ENCODE data around the gene SPRN.
A peak's percentile ranks its signal among the peaks of the same experiment; 100 is the strongest.
"Not testable (repeated sequence)": the region's sequence is repeated elsewhere in the genome, so short reads cannot be mapped to it uniquely, and the experiment has no call there.

Gene SPRN

GRCh38 chr10:133388236-133388972 is 36.0 kb downstream of the SPRN start:
- TF ChIP-seq EZH2phosphoT487 (conservative IDR thresholded peaks at IDR 0.05; ENCODE audit: low read length), result no peak
- TF ChIP-seq CTCF (IDR thresholded peaks at IDR 0.05; ENCODE audit: insufficient read depth, low read length, poor library complexity, severe bottlenecking), result no peak
- H3K79me2 ChIP-seq (ENCODE audit: insufficient read depth, low read length), result no peaks in the 10 kb centered on the region
- peak overlapping the region; percentile 44 for H2AFZ ChIP-seq (ENCODE audit: low read depth, low read length, severe bottlenecking)
- no peaks in the 10 kb centered on the region for H3K36me3 ChIP-seq (ENCODE audit: low read length)
- no peaks in the 10 kb centered on the region for H3K9me3 ChIP-seq (ENCODE audit: insufficient read depth, low read length)
- H3K9me2 ChIP-seq (replicated peaks; ENCODE audit: insufficient read depth, low read length), result no peaks in the 10 kb centered on the region
- H3K9ac ChIP-seq (ENCODE audit: low read length), result peak overlapping the region; percentile 61
- H3K4me2 ChIP-seq (ENCODE audit: low read depth, low read length, poor library complexity, severe bottlenecking), result peak overlapping the region; percentile 92
- peak overlapping the region; percentile 32 for H3K4me3 ChIP-seq (ENCODE audit: insufficient read depth, low read length, poor library complexity, severe bottlenecking)
- H3K27ac ChIP-seq (ENCODE audit: low read depth, low read length), result peak overlapping the region; percentile 93
- H3F3A ChIP-seq (ENCODE audit: insufficient read depth), result peaks cover 18% of the 10 kb centered on the region
- no peaks in the 10 kb centered on the region for H3K27me3 ChIP-seq (ENCODE audit: low read length)
- no peaks in the 10 kb centered on the region for H4K20me1 ChIP-seq (ENCODE audit: low read depth, low read length)

- H3K4me3 ChIP-seq (ENCODE audit: insufficient read depth, low read length, poor library complexity, severe bottlenecking); H3K9ac ChIP-seq (ENCODE audit: low read length); H3K27me3 ChIP-seq (ENCODE audit: low read length); H3K9me2 ChIP-seq (replicated peaks; ENCODE audit: insufficient read depth, low read length); H3K27ac ChIP-seq (ENCODE audit: low read depth, low read length); H3K9me3 ChIP-seq (ENCODE audit: insufficient read depth, low read length); H4K20me1 ChIP-seq (ENCODE audit: low read depth, low read length); H2AFZ ChIP-seq (ENCODE audit: low read depth, low read length, severe bottlenecking); H3K4me2 ChIP-seq (ENCODE audit: low read depth, low read length, poor library complexity, severe bottlenecking); H3K79me2 ChIP-seq (ENCODE audit: insufficient read depth, low read length); H3K36me3 ChIP-seq (ENCODE audit: low read length): not testable (repeated sequence)
- peaks cover 14% of the 10 kb centered on the region for H3F3A ChIP-seq (ENCODE audit: insufficient read depth)
These were observed 37.5 kb downstream of the SPRN start for GRCh38 chr10:133386951-133387350.

- H3K36me3 ChIP-seq (ENCODE audit: low read length), result no peaks in the 10 kb centered on the region
- no peak overlapping the region for H3K9ac ChIP-seq (ENCODE audit: low read length)
- no peak overlapping the region for H3K4me2 ChIP-seq (ENCODE audit: low read depth, low read length, poor library complexity, severe bottlenecking)
- H3F3A ChIP-seq (ENCODE audit: insufficient read depth), result peaks cover 10% of the 10 kb centered on the region
- no peak overlapping the region for H3K27ac ChIP-seq (ENCODE audit: low read depth, low read length)
- H3K4me3 ChIP-seq (ENCODE audit: insufficient read depth, low read length, poor library complexity, severe bottlenecking), result no peak overlapping the region
- TF ChIP-seq EZH2phosphoT487 (conservative IDR thresholded peaks at IDR 0.05; ENCODE audit: low read length) (no peak), CTCF (IDR thresholded peaks at IDR 0.05; ENCODE audit: insufficient read depth, low read length, poor library complexity, severe bottlenecking) (no peak)
- H3K27me3 ChIP-seq (ENCODE audit: low read length), result no peaks in the 10 kb centered on the region
- no peaks in the 10 kb centered on the region for H3K9me2 ChIP-seq (replicated peaks; ENCODE audit: insufficient read depth, low read length)
- no peak overlapping the region for H2AFZ ChIP-seq (ENCODE audit: low read depth, low read length, severe bottlenecking)
- no peaks in the 10 kb centered on the region for H3K79me2 ChIP-seq (ENCODE audit: insufficient read depth, low read length)
- H4K20me1 ChIP-seq (ENCODE audit: low read depth, low read length), result no peaks in the 10 kb centered on the region
- no peaks in the 10 kb centered on the region for H3K9me3 ChIP-seq (ENCODE audit: insufficient read depth, low read length)
These were observed 39.2 kb downstream of the SPRN start for GRCh38 chr10:133385214-133385613.

- H3K36me3 ChIP-seq (ENCODE audit: low read length), result no peaks in the 10 kb centered on the region
- H3K9me2 ChIP-seq (replicated peaks; ENCODE audit: insufficient read depth, low read length), result no peaks in the 10 kb centered on the region
- H3K4me3 ChIP-seq (ENCODE audit: insufficient read depth, low read length, poor library complexity, severe bottlenecking), result no peak overlapping the region
- H3K27me3 ChIP-seq (ENCODE audit: low read length), result no peaks in the 10 kb centered on the region
- no peak overlapping the region for H2AFZ ChIP-seq (ENCODE audit: low read depth, low read length, severe bottlenecking)
- no peaks in the 10 kb centered on the region for H4K20me1 ChIP-seq (ENCODE audit: low read depth, low read length)
- H3K27ac ChIP-seq (ENCODE audit: low read depth, low read length), result no peak overlapping the region
- H3F3A ChIP-seq (ENCODE audit: insufficient read depth), result peaks cover 2% of the 10 kb centered on the region
- TF ChIP-seq EZH2phosphoT487 (conservative IDR thresholded peaks at IDR 0.05; ENCODE audit: low read length), result no peak
- no peak for TF ChIP-seq CTCF (IDR thresholded peaks at IDR 0.05; ENCODE audit: insufficient read depth, low read length, poor library complexity, severe bottlenecking)
- H3K9me3 ChIP-seq (ENCODE audit: insufficient read depth, low read length), result no peaks in the 10 kb centered on the region
- H3K4me2 ChIP-seq (ENCODE audit: low read depth, low read length, poor library complexity, severe bottlenecking), result no peak overlapping the region
- H3K79me2 ChIP-seq (ENCODE audit: insufficient read depth, low read length), result no peaks in the 10 kb centered on the region
- no peak overlapping the region for H3K9ac ChIP-seq (ENCODE audit: low read length)
These were observed 40.4 kb downstream of the SPRN start for GRCh38 chr10:133384071-133384470.

All from SU-DHL-6 (cell line).